NB4 (cell line): ENCODE measurements around the gene HSFX3.
"Not testable (repeated sequence)": the region's sequence is repeated elsewhere in the genome, so short reads cannot be mapped to it uniquely, and the experiment has no call there.

Source experiments
- CTCF ChIP-seq: IDR thresholded peaks from one replicate; pipeline ENCODE4 v1.5.1; 2012; ENCODE audit warnings: low read depth, low read length
- MAX ChIP-seq: IDR thresholded peaks from 2 replicates; pipeline ENCODE4 v1.6.1; 2011; ENCODE audit warnings: low read depth, low read length
- MYC ChIP-seq: IDR thresholded peaks from 2 replicates; pipeline ENCODE4 v1.6.1; 2011; ENCODE audit warnings: low read depth, low read length
- POLR2A ChIP-seq: IDR thresholded peaks from 2 replicates; pipeline ENCODE4 v1.6.1; 2011; ENCODE audit warnings: mild to moderate bottlenecking; ENCODE audit not compliant: insufficient read length; ENCODE audit errors: extremely low read depth

- TF ChIP-seq POLR2A, MAX, CTCF, MYC: not testable (repeated sequence)
Observed at GRCh38 chrX:149537474-149537873, 12.2 kb downstream of the HSFX3 start.
